ENCODE data around the gene KLF11. TPM values are rescaled to one million over a fixed set of nuclear protein-coding genes. Genes with fewer than 3 reads are reported as not detected.
"Not testable (repeated sequence)": the region's sequence is repeated elsewhere in the genome, so short reads cannot be mapped to it uniquely, and the experiment has no call there.

The KLF11 gene
- total RNA-seq, 1 donor from 2014 or later = 21.1 TPM

GRCh38 chr2:10089565-10090190, 46.3 kb downstream of the KLF11 start:
- Mint-ChIP-seq H3K4me1 (ENCODE audit: low read depth, unreplicated experiment) (peaks cover 8% of the 10 kb centered on the region), H3K4me3 (ENCODE audit: unreplicated experiment) (no peak overlapping the region)
- TF ChIP-seq, protein P1, sequence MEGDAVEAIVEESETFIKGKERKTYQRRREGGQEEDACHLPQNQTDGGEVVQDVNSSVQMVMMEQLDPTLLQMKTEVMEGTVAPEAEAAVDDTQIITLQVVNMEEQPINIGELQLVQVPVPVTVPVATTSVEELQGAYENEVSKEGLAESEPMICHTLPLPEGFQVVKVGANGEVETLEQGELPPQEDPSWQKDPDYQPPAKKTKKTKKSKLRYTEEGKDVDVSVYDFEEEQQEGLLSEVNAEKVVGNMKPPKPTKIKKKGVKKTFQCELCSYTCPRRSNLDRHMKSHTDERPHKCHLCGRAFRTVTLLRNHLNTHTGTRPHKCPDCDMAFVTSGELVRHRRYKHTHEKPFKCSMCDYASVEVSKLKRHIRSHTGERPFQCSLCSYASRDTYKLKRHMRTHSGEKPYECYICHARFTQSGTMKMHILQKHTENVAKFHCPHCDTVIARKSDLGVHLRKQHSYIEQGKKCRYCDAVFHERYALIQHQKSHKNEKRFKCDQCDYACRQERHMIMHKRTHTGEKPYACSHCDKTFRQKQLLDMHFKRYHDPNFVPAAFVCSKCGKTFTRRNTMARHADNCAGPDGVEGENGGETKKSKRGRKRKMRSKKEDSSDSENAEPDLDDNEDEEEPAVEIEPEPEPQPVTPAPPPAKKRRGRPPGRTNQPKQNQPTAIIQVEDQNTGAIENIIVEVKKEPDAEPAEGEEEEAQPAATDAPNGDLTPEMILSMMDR (IDR thresholded peaks at IDR 0.05; ENCODE audit: partially characterized antibody, unreplicated experiment) = no peak

GRCh38 chr2:10091182-10091888, 48.0 kb downstream of the KLF11 start:
- peaks cover 2% of the 10 kb centered on the region for H3K27me3 Mint-ChIP-seq (ENCODE audit: unreplicated experiment)
- H3K9me3 Mint-ChIP-seq (ENCODE audit: unreplicated experiment) = peaks cover 3% of the 10 kb centered on the region
- TF ChIP-seq, protein P1 (IDR thresholded peaks at IDR 0.05; ENCODE audit: partially characterized antibody, unreplicated experiment) = no peak

More at GRCh38 chr2:10089565-10090190, 46.3 kb downstream of the KLF11 start:
- DNase-seq = no peak
- Mint-ChIP-seq H3K36me3 (ENCODE audit: unreplicated experiment) (peaks cover 9% of the 10 kb centered on the region), H3K9me3 (ENCODE audit: unreplicated experiment) (peaks cover 3% of the 10 kb centered on the region), H3K27me3 (ENCODE audit: unreplicated experiment) (peaks cover 2% of the 10 kb centered on the region), H3K27ac (ENCODE audit: unreplicated experiment) (no peak overlapping the region)

DNA sequence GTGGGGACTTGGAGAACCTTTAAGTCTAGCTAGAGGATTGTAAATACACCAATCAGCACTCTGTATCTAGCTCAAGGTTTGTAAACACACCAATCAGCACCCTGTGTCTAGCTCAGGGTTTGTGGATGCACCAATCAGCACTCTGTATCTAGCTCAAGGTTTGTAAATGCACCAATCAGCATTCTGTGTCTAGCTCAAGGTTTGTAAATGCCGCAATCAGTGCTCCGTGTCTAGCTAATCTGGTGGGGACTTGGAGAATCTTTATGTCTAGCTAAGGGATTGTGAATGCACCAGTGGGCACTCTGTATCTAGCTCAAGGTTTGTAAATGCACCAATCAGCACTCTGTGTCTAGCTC, 48.5 kb downstream of the KLF11 start:
- H3K36me3 Mint-ChIP-seq (ENCODE audit: unreplicated experiment); H3K4me3 Mint-ChIP-seq (ENCODE audit: unreplicated experiment); H3K9me3 Mint-ChIP-seq (ENCODE audit: unreplicated experiment); H3K27ac Mint-ChIP-seq (ENCODE audit: unreplicated experiment); DNase-seq; H3K4me1 Mint-ChIP-seq (ENCODE audit: low read depth, unreplicated experiment); H3K27me3 Mint-ChIP-seq (ENCODE audit: unreplicated experiment): not testable (repeated sequence)

More at GRCh38 chr2:10091182-10091888, 48.0 kb downstream of the KLF11 start:
- Mint-ChIP-seq H3K4me1 (ENCODE audit: low read depth, unreplicated experiment) (peaks cover 9% of the 10 kb centered on the region), H3K27ac (ENCODE audit: unreplicated experiment) (no peak overlapping the region), H3K36me3 (ENCODE audit: unreplicated experiment) (peaks cover 9% of the 10 kb centered on the region), H3K4me3 (ENCODE audit: unreplicated experiment) (no peak overlapping the region)
- DNase-seq = no peak

DNA sequence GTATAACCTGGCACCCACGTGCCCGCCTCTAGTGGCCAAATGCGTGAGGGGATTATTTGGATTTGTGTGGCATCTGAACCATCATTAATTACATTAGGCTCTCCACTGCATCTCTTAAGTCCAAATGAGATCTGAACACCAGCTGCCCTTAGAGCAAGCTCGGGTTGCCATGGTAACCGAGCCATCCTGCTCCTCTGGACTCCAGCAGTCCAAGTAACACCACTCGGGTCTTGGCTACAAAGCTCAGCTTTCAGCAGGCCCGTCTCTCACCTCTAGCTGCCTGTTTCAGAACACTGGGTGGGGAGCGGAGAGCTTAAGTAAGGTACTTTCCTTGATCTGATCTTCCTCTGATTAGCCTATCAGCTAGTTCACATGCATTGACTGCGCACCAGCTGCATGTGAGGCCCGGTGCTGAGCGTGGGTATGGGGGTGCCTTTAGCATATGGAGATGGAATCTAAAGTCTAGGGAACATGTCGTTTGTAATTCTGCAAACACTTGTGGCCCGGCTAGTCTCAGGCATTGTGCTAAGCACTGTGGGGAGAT, 51.0 kb downstream of the KLF11 start:
- H3K27me3 Mint-ChIP-seq (ENCODE audit: unreplicated experiment) = peaks cover 2% of the 10 kb centered on the region
- no peak overlapping the region for H3K4me3 Mint-ChIP-seq (ENCODE audit: unreplicated experiment)
- H3K36me3 Mint-ChIP-seq (ENCODE audit: unreplicated experiment) = peaks cover 9% of the 10 kb centered on the region
- peak overlapping the region; percentile 13 for H3K27ac Mint-ChIP-seq (ENCODE audit: unreplicated experiment)
- TF ChIP-seq, protein P1 (IDR thresholded peaks at IDR 0.05; ENCODE audit: partially characterized antibody, unreplicated experiment) = no peak
- H3K4me1 Mint-ChIP-seq (ENCODE audit: low read depth, unreplicated experiment) = peaks cover 10% of the 10 kb centered on the region
- H3K9me3 Mint-ChIP-seq (ENCODE audit: unreplicated experiment) = peaks cover 3% of the 10 kb centered on the region
- DNase-seq = peak; percentile 55

DNA sequence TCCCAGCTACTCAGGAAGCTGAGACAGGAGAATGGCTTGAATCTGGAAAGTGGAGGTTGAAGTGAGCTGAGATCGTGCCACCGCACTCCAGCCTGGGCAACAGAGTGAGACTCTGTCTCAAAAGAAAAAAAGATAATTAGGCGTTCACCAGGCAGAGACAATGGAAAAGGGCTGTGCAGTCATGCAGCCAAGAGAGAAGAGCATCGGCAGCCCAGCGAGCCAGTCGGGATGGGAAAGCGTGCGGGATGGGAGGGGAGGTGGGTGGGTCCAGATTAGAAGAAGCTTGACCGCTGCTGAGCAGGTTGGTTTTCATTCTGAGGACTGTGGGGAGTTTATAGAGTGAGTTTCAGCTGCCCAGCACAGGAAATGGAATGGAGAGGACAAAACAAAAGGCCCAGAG, 51.8 kb downstream of the KLF11 start:
- no peak overlapping the region for H3K4me3 Mint-ChIP-seq (ENCODE audit: unreplicated experiment)
- H3K9me3 Mint-ChIP-seq (ENCODE audit: unreplicated experiment) = peaks cover 3% of the 10 kb centered on the region
- H3K36me3 Mint-ChIP-seq (ENCODE audit: unreplicated experiment) = peaks cover 9% of the 10 kb centered on the region
- H3K4me1 Mint-ChIP-seq (ENCODE audit: low read depth, unreplicated experiment) = peaks cover 10% of the 10 kb centered on the region
- H3K27me3 Mint-ChIP-seq (ENCODE audit: unreplicated experiment) = peaks cover 2% of the 10 kb centered on the region
- no peak for DNase-seq
- TF ChIP-seq, protein P1 (IDR thresholded peaks at IDR 0.05; ENCODE audit: partially characterized antibody, unreplicated experiment) = no peak
- H3K27ac Mint-ChIP-seq (ENCODE audit: unreplicated experiment) = no peak overlapping the region

Data from glutamatergic neuron (in vitro differentiated cells).